ENCODE results near the gene MEGF11.

MEGF11 gene

DNA sequence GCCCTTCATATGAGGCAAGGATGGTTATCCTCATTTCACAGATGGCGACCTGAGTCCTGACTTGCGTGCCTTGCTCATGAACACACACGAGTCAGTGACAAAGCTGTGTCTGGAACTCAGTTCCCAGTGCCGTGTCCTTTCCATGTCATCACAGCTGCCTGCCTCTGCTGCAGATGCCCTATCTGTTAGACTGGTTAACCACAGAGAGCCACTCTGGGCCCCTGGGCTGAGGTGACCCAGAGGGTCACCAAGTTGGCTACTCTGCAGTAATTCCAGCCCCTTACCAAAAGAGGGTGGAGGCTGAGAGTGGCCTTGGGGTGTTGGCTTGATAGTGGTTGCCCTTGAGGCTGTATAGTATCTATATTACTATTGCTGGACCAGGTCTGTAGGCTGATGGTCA, 343.2 kb downstream of the MEGF11 start:
- no peak overlapping the region for H3K27ac ChIP-seq (ENCODE audit: low read length)
- no peaks in the 10 kb centered on the region for H3K9me3 ChIP-seq (ENCODE audit: control insufficient read depth, low read depth, low read length)
- H3K27me3 ChIP-seq (ENCODE audit: control insufficient read depth, insufficient read depth, low read length) = no peaks in the 10 kb centered on the region
- peaks cover 3% of the 10 kb centered on the region for H3K4me1 ChIP-seq (ENCODE audit: control insufficient read depth, low read depth, low read length)
- no peak overlapping the region for H3K9ac ChIP-seq (ENCODE audit: low read length)
- no peak overlapping the region for H3K4me3 ChIP-seq (ENCODE audit: low read length)
- H3K36me3 ChIP-seq (ENCODE audit: control insufficient read depth, low read depth, low read length) = peaks cover 9% of the 10 kb centered on the region

- Histone ChIP-seq H3K4me3 (ENCODE audit: low read length) (no peak overlapping the region), H3K9ac (ENCODE audit: low read length) (no peak overlapping the region), H3K4me1 (ENCODE audit: control insufficient read depth, low read depth, low read length) (peaks cover 3% of the 10 kb centered on the region), H3K27ac (ENCODE audit: low read length) (no peak overlapping the region), H3K27me3 (ENCODE audit: control insufficient read depth, insufficient read depth, low read length) (no peaks in the 10 kb centered on the region), H3K36me3 (ENCODE audit: control insufficient read depth, low read depth, low read length) (peaks cover 12% of the 10 kb centered on the region), H3K9me3 (ENCODE audit: control insufficient read depth, low read depth, low read length) (no peaks in the 10 kb centered on the region)
Measured at GRCh38 chr15:65909831-65910230, 343.7 kb downstream of the MEGF11 start.

GRCh38 chr15:65908876-65909275, 344.7 kb downstream of the MEGF11 start:
- no peaks in the 10 kb centered on the region for H3K9me3 ChIP-seq (ENCODE audit: control insufficient read depth, low read depth, low read length)
- H3K27me3 ChIP-seq (ENCODE audit: control insufficient read depth, insufficient read depth, low read length) = no peaks in the 10 kb centered on the region
- H3K4me3 ChIP-seq (ENCODE audit: low read length) = no peak overlapping the region
- peaks cover 3% of the 10 kb centered on the region for H3K4me1 ChIP-seq (ENCODE audit: control insufficient read depth, low read depth, low read length)
- peaks cover 15% of the 10 kb centered on the region for H3K36me3 ChIP-seq (ENCODE audit: control insufficient read depth, low read depth, low read length)
- no peak overlapping the region for H3K27ac ChIP-seq (ENCODE audit: low read length)
- H3K9ac ChIP-seq (ENCODE audit: low read length) = no peak overlapping the region

DNA sequence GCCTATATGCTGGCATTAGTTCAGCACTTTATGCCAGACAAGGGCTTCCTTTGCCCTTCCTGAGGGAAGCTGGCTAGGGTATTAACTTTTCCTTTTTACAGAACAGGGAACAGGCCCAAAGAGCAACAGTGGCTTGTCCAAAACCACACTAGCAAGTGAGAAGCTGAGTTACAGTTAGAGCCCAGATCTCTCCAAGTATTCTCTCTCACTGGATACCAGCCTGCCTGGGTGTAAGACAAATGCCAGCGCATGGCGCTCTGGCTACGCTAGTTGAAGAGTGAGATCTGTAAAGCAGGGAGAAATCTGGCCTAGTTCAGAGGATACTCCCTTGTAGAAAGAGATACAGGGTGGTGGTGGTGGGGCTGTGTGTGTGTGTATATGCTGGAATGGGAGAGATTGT, 345.9 kb downstream of the MEGF11 start:
- peaks cover 15% of the 10 kb centered on the region for H3K36me3 ChIP-seq (ENCODE audit: control insufficient read depth, low read depth, low read length)

DNA sequence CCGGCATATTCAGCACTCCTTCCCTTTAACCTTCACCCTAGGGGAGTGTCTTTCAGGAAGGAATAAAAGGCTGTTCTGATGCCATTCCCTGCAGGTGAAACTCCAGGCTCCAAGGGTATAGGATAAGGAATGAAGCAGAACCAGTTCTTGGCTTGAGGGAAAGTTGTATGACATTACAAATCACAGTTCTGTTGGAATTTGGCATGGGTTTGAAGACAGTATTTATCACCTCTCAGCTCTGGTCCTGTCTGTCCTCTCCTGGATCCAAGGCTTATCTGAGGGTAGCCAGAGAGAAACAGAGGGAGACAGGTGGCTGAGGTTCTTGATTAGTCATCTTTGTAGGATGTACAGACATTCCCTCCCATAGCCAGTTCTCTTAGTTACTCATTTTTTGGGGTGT, 347.2 kb downstream of the MEGF11 start:
- H3K36me3 ChIP-seq (ENCODE audit: control insufficient read depth, low read depth, low read length) = peaks cover 15% of the 10 kb centered on the region
- peaks cover 3% of the 10 kb centered on the region for H3K4me1 ChIP-seq (ENCODE audit: control insufficient read depth, low read depth, low read length)
- no peaks in the 10 kb centered on the region for H3K27me3 ChIP-seq (ENCODE audit: control insufficient read depth, insufficient read depth, low read length)
- H3K9me3 ChIP-seq (ENCODE audit: control insufficient read depth, low read depth, low read length) = no peaks in the 10 kb centered on the region
- H3K27ac ChIP-seq (ENCODE audit: low read length) = no peak overlapping the region
- H3K9ac ChIP-seq (ENCODE audit: low read length) = no peak overlapping the region
- H3K4me3 ChIP-seq (ENCODE audit: low read length) = no peak overlapping the region

More for the DNA sequence above, 345.9 kb downstream of the MEGF11 start:
- Histone ChIP-seq H3K9me3 (ENCODE audit: control insufficient read depth, low read depth, low read length) (no peaks in the 10 kb centered on the region), H3K4me3 (ENCODE audit: low read length) (no peak overlapping the region), H3K27ac (ENCODE audit: low read length) (no peak overlapping the region), H3K4me1 (ENCODE audit: control insufficient read depth, low read depth, low read length) (peaks cover 3% of the 10 kb centered on the region), H3K9ac (ENCODE audit: low read length) (no peak overlapping the region), H3K27me3 (ENCODE audit: control insufficient read depth, insufficient read depth, low read length) (no peaks in the 10 kb centered on the region)

DNA sequence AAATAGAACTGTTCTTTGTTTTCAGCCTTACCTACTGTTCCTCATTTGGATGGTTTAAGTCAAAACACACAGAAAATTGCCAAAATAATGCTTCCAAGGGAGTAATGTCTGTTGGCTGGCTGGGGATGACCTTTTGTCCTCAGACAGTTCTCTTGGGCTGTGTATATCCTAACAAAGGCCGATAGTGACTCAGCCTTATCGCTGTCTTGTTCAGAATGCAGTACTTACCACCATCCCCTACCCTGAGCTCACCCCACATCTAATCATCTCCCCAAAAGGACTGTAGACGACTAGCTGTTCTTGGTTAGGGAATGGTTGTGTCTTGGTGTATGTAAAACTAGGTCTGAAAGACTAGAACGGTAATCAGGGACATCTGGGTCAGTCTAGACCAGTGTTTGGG, 349.2 kb downstream of the MEGF11 start:
- Histone ChIP-seq H3K9ac (ENCODE audit: low read length) (no peak overlapping the region), H3K27ac (ENCODE audit: low read length) (no peak overlapping the region)

DNA sequence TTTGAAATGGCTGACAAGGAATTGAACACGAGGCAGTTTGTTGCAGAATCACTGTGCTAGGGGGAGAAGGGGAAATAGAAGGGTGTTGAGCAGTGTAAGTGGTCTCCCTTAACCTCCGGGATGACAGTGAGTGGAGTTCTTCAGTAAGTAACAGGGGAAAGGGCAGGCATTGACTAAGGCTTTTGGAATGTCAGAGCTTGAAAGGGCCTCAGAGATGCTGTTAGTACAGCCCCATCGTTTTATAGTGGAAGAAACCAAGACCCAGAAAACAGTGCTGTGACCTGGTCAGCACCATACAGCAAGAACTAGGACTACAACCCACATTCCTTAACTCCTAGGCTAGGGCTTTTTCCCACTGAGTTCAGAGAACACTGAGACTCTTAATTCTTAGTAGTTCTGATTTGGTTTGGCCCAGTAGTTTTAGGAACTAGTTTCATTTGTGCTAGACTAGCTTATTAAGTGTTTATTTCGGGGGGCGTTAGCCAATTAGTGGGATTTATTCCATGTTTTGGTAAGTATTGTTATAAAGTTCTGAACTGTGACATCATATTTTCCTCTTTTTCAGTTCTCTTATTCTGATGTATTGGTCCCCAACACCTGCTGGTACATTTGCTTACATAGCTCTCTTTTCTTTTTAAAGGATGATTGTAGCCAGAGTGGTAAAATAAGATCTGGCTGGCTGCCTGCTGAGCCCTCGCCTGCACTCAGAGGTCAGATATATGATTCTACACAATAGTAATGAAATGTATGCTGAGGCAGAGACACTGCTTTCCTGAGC, 350.1 kb downstream of the MEGF11 start:
- H3K9ac ChIP-seq (ENCODE audit: low read length) = no peak overlapping the region
- H3K4me3 ChIP-seq (ENCODE audit: low read length) = no peak overlapping the region
- no peaks in the 10 kb centered on the region for H3K9me3 ChIP-seq (ENCODE audit: control insufficient read depth, low read depth, low read length)
- H3K4me1 ChIP-seq (ENCODE audit: control insufficient read depth, low read depth, low read length) = peaks cover 3% of the 10 kb centered on the region
- peaks cover 17% of the 10 kb centered on the region for H3K36me3 ChIP-seq (ENCODE audit: control insufficient read depth, low read depth, low read length)
- H3K27ac ChIP-seq (ENCODE audit: low read length) = no peak overlapping the region
- H3K27me3 ChIP-seq (ENCODE audit: control insufficient read depth, insufficient read depth, low read length) = no peaks in the 10 kb centered on the region

More for the DNA sequence above, 349.2 kb downstream of the MEGF11 start:
- no peaks in the 10 kb centered on the region for H3K27me3 ChIP-seq (ENCODE audit: control insufficient read depth, insufficient read depth, low read length)
- H3K4me1 ChIP-seq (ENCODE audit: control insufficient read depth, low read depth, low read length) = peaks cover 3% of the 10 kb centered on the region
- H3K9me3 ChIP-seq (ENCODE audit: control insufficient read depth, low read depth, low read length) = no peaks in the 10 kb centered on the region
- no peak overlapping the region for H3K4me3 ChIP-seq (ENCODE audit: low read length)
- H3K36me3 ChIP-seq (ENCODE audit: control insufficient read depth, low read depth, low read length) = peaks cover 15% of the 10 kb centered on the region

DNA sequence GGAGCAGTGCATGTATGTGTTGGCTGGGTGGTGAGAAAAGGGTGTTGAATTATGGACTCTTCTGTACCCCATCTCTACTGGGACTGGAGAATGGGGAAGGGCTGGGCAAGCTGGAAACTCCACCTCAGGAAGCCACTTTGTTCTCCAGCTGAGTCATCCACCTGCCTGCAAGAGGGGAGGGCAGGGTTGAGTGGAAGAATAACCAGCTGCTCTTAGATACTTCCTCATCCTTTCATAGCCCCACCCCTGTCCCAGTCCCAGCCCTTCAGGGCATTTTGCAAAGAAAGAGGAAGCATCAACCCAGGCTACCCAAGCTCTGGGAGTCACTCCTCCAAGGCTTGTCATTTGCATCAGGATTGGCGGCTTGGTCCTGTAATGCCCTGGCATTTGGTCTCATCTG, 351.2 kb downstream of the MEGF11 start:
- Histone ChIP-seq H3K4me3 (ENCODE audit: low read length) (no peak overlapping the region), H3K27me3 (ENCODE audit: control insufficient read depth, insufficient read depth, low read length) (no peaks in the 10 kb centered on the region), H3K4me1 (ENCODE audit: control insufficient read depth, low read depth, low read length) (peaks cover 3% of the 10 kb centered on the region), H3K36me3 (ENCODE audit: control insufficient read depth, low read depth, low read length) (peaks cover 21% of the 10 kb centered on the region), H3K9me3 (ENCODE audit: control insufficient read depth, low read depth, low read length) (no peaks in the 10 kb centered on the region), H3K27ac (ENCODE audit: low read length) (no peak overlapping the region), H3K9ac (ENCODE audit: low read length) (no peak overlapping the region)

- no peak overlapping the region for H3K9ac ChIP-seq (ENCODE audit: low read length)
- H3K9me3 ChIP-seq (ENCODE audit: control insufficient read depth, low read depth, low read length) = no peaks in the 10 kb centered on the region
- peaks cover 26% of the 10 kb centered on the region for H3K36me3 ChIP-seq (ENCODE audit: control insufficient read depth, low read depth, low read length)
- H3K4me3 ChIP-seq (ENCODE audit: low read length) = no peak overlapping the region
- no peak overlapping the region for H3K27ac ChIP-seq (ENCODE audit: low read length)
- no peaks in the 10 kb centered on the region for H3K27me3 ChIP-seq (ENCODE audit: control insufficient read depth, insufficient read depth, low read length)
- peaks cover 3% of the 10 kb centered on the region for H3K4me1 ChIP-seq (ENCODE audit: control insufficient read depth, low read depth, low read length)
Measured at GRCh38 chr15:65901836-65902235, 351.7 kb downstream of the MEGF11 start.

- Histone ChIP-seq H3K4me3 (ENCODE audit: low read length) (no peak overlapping the region), H3K9me3 (ENCODE audit: control insufficient read depth, low read depth, low read length) (no peaks in the 10 kb centered on the region), H3K27ac (ENCODE audit: low read length) (no peak overlapping the region), H3K36me3 (ENCODE audit: control insufficient read depth, low read depth, low read length) (peaks cover 31% of the 10 kb centered on the region), H3K9ac (ENCODE audit: low read length) (no peak overlapping the region), H3K27me3 (ENCODE audit: control insufficient read depth, insufficient read depth, low read length) (no peaks in the 10 kb centered on the region), H3K4me1 (ENCODE audit: control insufficient read depth, low read depth, low read length) (peaks cover 3% of the 10 kb centered on the region)
Measured at GRCh38 chr15:65901336-65901735, 352.2 kb downstream of the MEGF11 start.

DNA sequence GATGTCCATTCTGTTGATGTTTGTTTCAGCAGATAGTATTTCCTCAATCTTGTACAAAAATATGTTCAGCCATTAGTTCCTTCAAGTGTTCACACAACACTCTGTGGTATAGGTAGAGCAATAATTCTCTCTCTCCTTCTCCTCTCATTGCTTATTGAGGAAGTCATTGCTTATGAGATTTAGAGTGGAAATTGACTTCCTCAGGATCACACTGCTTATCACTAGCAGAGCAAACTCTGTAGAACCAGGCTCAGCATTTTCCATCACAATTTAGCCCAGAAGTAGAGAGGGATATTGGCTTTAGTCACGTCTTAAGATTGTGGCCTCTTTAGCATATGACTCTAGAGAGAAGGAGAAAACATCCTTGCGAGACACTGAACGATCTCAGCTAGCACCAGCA, 353.1 kb downstream of the MEGF11 start:
- Histone ChIP-seq H3K4me1 (ENCODE audit: control insufficient read depth, low read depth, low read length) (no peaks in the 10 kb centered on the region), H3K27ac (ENCODE audit: low read length) (no peak overlapping the region), H3K27me3 (ENCODE audit: control insufficient read depth, insufficient read depth, low read length) (no peaks in the 10 kb centered on the region), H3K4me3 (ENCODE audit: low read length) (no peak overlapping the region), H3K9me3 (ENCODE audit: control insufficient read depth, low read depth, low read length) (no peaks in the 10 kb centered on the region), H3K9ac (ENCODE audit: low read length) (no peak overlapping the region), H3K36me3 (ENCODE audit: control insufficient read depth, low read depth, low read length) (peaks cover 34% of the 10 kb centered on the region)

GRCh38 chr15:65896236-65896635, 357.3 kb downstream of the MEGF11 start:
- no peaks in the 10 kb centered on the region for H3K27me3 ChIP-seq (ENCODE audit: control insufficient read depth, insufficient read depth, low read length)
- H3K4me1 ChIP-seq (ENCODE audit: control insufficient read depth, low read depth, low read length) = no peaks in the 10 kb centered on the region
- no peak overlapping the region for H3K9ac ChIP-seq (ENCODE audit: low read length)
- H3K36me3 ChIP-seq (ENCODE audit: control insufficient read depth, low read depth, low read length) = peaks cover 27% of the 10 kb centered on the region
- H3K9me3 ChIP-seq (ENCODE audit: control insufficient read depth, low read depth, low read length) = no peaks in the 10 kb centered on the region
- H3K4me3 ChIP-seq (ENCODE audit: low read length) = no peak overlapping the region
- no peak overlapping the region for H3K27ac ChIP-seq (ENCODE audit: low read length)

Measured in iPS-18a (cell line).